GM12874 (cell line): ENCODE measurements around the gene GTF3C4.

ENCODE experiments used
- TF ChIP-seq, protein P1 (sequence below): IDR thresholded peaks from 2 replicates; pipeline ENCODE4 v1.5.1; 2011; ENCODE audit warnings: low read depth, mild to moderate bottlenecking, control low read depth, low read length, moderate library complexity; ENCODE audit not compliant: insufficient read depth

GTF3C4 gene

DNA sequence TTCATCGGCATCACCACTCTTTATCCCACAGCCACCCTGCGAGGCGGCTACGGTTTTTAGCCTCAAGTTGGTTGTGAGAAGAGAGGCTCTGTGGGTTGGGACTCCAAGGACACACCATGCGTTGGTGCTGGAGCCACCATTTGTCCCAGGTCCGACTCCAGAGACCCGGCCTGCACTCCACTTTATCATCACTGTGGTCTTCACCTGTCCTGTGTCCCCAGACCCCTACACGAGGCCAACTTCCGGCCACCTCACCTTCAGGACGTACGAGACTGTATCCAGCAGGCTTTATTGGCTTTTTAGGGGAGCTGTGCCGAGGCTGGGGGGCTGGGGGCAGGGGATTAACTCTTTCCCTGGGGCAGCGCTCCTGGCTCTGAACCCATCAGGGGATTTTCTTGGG lies 55.0 kb downstream of the GTF3C4 start:
- TF ChIP-seq, protein P1, sequence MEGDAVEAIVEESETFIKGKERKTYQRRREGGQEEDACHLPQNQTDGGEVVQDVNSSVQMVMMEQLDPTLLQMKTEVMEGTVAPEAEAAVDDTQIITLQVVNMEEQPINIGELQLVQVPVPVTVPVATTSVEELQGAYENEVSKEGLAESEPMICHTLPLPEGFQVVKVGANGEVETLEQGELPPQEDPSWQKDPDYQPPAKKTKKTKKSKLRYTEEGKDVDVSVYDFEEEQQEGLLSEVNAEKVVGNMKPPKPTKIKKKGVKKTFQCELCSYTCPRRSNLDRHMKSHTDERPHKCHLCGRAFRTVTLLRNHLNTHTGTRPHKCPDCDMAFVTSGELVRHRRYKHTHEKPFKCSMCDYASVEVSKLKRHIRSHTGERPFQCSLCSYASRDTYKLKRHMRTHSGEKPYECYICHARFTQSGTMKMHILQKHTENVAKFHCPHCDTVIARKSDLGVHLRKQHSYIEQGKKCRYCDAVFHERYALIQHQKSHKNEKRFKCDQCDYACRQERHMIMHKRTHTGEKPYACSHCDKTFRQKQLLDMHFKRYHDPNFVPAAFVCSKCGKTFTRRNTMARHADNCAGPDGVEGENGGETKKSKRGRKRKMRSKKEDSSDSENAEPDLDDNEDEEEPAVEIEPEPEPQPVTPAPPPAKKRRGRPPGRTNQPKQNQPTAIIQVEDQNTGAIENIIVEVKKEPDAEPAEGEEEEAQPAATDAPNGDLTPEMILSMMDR: no peak

DNA sequence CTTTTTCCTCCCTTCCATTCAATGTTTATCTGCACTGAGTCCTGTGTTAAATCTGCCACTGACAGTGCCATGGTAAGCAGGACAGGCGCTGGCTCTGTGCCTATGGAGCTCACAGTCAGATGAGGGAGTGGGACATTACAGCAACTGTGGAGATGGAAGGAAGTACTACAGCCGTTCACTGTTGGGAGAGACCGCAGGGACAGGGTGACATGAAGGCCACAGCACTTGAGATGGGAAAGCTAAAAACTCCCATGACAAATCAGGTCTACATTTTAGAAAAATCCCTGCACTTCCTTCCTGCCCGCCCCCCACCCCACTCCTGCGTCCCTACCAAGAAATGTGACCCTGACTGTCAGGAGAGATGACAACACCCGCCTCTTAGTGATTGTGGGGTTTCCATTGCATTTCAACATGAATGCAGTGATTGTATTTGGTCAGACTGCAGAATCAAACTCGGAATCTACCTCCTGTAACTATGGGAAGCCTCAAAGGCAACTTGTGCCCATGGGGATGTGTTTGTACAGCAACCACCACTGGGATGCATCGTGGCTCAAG lies 56.4 kb downstream of the GTF3C4 start:
- TF ChIP-seq, protein P1: no peak

DNA sequence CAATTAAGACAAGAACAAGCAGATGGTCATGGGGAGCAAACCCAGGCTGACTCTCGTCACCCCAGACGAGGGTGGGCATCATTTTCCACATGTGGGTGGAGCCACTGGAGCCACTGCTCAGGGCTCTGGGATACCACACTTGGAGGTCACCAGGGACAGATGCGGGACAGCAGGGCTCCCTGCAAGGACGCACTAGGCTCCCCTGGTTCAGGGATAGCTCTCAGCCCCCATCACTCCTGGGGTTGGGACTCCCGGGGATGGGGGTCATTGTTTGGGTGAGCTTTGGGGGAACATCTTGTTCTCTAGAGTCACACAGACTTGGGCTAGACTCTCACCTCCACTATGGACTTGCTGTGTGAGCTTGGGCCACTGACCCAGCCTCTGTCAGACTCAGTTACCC lies 57.8 kb downstream of the GTF3C4 start:
- TF ChIP-seq, protein P1: no peak

DNA sequence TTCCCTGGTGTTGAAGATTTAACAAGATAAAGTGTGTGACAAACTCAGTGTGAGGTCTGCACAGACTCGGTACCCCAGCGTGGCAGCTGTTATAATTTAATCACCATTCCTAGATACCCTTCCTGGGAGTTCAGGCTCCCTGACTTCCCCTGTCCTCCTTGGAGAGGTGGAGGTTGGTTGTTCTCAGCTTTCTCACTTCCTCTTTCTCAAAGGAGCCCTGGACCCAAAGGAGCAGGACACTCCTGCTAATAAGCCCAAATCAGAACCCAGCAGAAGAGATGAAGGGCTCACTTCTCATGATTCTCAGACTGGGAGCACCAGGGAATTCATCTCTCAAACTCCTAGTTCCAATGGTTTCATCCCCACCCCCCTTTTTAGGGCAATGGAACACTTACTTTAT lies 58.2 kb downstream of the GTF3C4 start:
- TF ChIP-seq, protein P1: no peak

DNA sequence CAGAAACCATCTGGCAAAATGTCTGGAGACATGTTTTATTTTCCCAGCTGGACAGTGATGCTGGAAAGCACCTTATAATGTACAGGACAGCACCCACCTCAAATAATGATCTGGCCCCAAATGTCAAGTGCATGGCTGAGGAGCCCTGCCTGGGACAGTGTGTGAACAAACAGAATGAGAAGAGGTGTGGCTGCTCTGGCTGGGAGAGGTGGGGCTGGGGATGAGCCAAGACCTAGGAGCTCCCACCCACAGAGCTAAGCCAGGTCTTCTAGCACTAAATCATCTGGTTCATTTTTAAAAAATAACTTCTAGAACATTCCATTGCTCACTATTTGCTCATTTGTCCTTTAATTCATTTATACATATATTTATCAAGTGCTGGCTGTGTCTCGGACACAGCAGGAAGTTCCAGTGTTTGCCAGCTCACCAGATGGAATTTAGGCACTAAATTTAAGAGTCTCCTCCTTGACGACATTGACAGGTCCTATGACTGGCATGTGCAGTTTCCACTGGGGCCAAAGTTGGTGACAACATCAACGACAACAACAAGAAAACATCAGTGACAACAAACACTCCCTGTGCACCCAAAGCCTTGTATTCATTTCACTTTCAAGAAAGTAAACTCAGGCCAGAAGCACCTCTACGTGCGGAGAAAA lies 59.1 kb downstream of the GTF3C4 start:
- TF ChIP-seq, protein P1: no peak

DNA sequence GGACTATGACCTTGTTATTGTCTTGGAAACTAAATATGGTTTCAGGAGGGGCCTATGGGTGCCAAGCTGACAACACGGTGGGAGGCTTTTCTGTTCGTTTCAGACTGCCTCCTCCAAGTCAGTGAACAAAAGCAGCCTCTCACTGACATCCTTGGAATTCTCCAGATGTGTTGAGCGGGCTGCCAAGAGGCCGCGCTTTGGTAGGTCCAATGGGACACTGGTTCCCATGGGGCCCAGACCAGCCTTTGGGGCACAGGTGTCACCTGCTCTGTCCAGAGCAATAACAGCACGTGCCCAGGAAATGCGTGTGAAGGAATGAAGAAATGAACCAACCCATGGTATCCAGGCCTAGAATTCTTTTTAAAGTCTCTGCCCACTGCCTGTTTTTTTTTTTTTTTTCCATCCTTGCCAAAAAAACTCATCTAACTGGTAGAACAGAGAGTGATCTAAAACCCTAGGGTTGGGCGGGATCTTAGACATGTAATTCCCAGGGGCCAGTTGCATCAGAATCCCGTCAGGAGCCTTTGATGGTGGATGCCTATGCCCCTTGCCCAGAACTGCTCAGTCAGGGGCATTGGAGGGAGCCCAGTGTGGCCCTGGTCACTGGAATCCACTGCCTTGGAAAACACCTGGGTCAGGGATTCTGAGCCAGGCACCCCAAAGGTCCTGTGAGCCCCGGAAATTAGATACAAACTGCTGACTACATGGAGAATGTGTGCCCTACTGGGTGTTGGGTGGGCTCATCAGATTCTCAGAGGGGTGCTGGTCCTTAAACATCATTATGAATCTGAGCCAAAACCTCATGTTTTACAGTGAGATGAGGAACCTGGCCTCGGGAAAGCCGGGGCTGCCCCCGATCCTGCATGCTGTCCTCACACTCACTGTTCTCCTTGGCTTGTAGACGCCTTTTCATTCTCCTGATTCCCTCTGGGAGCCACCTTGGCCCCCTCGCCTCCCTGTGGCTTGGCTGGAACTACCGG lies 60.1 kb downstream of the GTF3C4 start:
- TF ChIP-seq, protein P1: no peak

DNA sequence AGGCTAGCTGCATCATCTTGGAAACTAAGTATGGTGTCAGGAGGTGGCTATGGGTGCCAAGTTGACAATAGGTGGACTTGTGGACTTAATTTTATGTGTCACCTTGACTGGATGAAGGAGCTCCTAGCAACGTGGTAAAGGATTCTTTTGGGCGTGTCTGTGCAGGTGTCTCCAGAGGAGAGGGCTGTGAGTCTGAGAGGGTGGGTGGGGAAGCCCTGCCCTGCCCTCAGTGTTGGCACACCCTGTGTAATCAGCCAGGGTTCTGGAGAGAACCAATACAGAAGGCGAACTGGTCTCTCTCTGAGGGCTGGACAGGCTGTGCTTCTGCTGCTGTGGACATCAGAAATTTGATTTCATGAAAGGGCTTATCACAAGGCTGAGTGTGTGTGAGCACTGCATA lies 61.0 kb downstream of the GTF3C4 start:
- TF ChIP-seq, protein P1: no peak
